8988T (cell line): ENCODE measurements around the gene ZNF672.

Experiments used
- DNase-seq: peaks from one replicate; pipeline ENCODE4 v3.0.0; 2011

Gene ZNF672

GRCh38 chr1:248894837-248895236, 56.8 kb downstream of the ZNF672 start:
- no peak for DNase-seq

- no peak for DNase-seq
These were observed 59.7 kb downstream of the ZNF672 start for GRCh38 chr1:248897412-248898337.
